Uterus (tissue), 4 donors: Measurements from ENCODE around the gene FHIT. TPM values are rescaled to one million over a fixed set of nuclear protein-coding genes. Genes with fewer than 3 reads are reported as not detected.

ENCODE experiments used
- DNase-seq, 2 donors: peaks; one replicate each; pipeline ENCODE4 v3.0.0-alpha.2; 2019 to 2020
- H3K27ac ChIP-seq, 2 donors: fragments of 200-600 bp; sonication (generic); 1 replicate in 1 of 2; 2 replicates in 1 of 2; pipeline ENCODE4 v1.5.1; 2016 to 2018
- H3K27me3 ChIP-seq, 2 donors: fragments of 200-600 bp; sonication (generic); one replicate each; pipeline ENCODE4 v1.5.1; 2018 to 2019; ENCODE audit warnings: control low read depth in 1 of 2
- H3K36me3 ChIP-seq, 2 donors: fragments of 200-600 bp; sonication (generic); one replicate each; pipeline ENCODE4 v1.5.1; 2019; ENCODE audit warnings: control low read depth in 1 of 2
- H3K4me1 ChIP-seq, 2 donors: fragments of 200-600 bp; sonication (generic); one replicate each; pipeline ENCODE4 v1.5.1; 2018 to 2019; ENCODE audit warnings: control low read depth in 1 of 2
- H3K4me3 ChIP-seq, 2 donors: fragments of 200-600 bp; sonication (generic); 1 replicate in 1 of 2; 2 replicates in 1 of 2; pipeline ENCODE4 v1.5.1; 2018 to 2019; ENCODE audit warnings: mild to moderate bottlenecking in 1 of 2
- H3K9me3 ChIP-seq, 2 donors: fragments of 200-600 bp; sonication (generic); one replicate each; pipeline ENCODE4 v1.5.1; 2019; ENCODE audit warnings: control low read depth in 1 of 2
- CTCF ChIP-seq, 4 experiments: fragments of 200-600 bp in 2 of 4; fragments of 450-650 bp in 2 of 4; sonication (generic) in 2 of 4; IDR thresholded peaks; one replicate each; pipeline ENCODE4 v1.5.1; 2016 to 2019; ENCODE audit warnings: antibody characterized with exemption in 4 of 4, mild to moderate bottlenecking in 2 of 4, moderate library complexity in 1 of 4
- POLR2A ChIP-seq, 2 donors: fragments of 450-650 bp; IDR thresholded peaks; one replicate each; pipeline ENCODE4 v1.6.1; 2016; ENCODE audit warnings: antibody characterized with exemption in 2 of 2, mild to moderate bottlenecking in 1 of 2, moderate library complexity in 1 of 2
- intact Hi-C: fragments of 100-400 bp; cut with DNase I; formaldehyde crosslinking; loops from one replicate; pipeline ENCODE4 v1.15.1; 2023; ENCODE audit warnings: low total_unique reads
- microRNA-seq: library from miRNA; unstranded; fragments of <30 nt; microRNA quantifications from one replicate; pipeline ENCODE4, GENCODE V29; 2016; ENCODE audit warnings: borderline microRNAs expressed, borderline replicate concordance
- small RNA-seq: library from RNA; depleted of rRNA; stranded (forward); fragments of <200 nt; gene quantifications from one replicate; pipeline ENCODE3, GENCODE V24; 2016
- total RNA-seq, 4 donors: library from RNA; depleted of rRNA in 3 of 4; stranded (reverse); fragments of >200 nt in 3 of 4; gene quantifications; one replicate each; pipeline versions ENCODE4 v1.1.0 to v1.2.4, GENCODE V29; 2014 to 2023
- donor health status: DM: yes; HTN: yes; CAD: no.

Gene FHIT
- total RNA-seq, 4 donors from 2014 or later, result 1.3 to 15.2 (median 7.3) TPM

GRCh38 chr3:59704292-59704691 lies 1547.0 kb downstream of the FHIT start:
- Histone ChIP-seq H3K9me3 (no peaks in the 10 kb centered on the region), H3K36me3 (no peaks in the 10 kb centered on the region), H3K27ac (no peak overlapping the region), H3K4me3 (no peak overlapping the region), H3K4me1 (no peaks in the 10 kb centered on the region), H3K27me3 (no peaks in the 10 kb centered on the region)
- TF ChIP-seq CTCF (IDR thresholded peaks at IDR 0.05) (no peak), POLR2A (IDR thresholded peaks at IDR 0.05) (no peak)
- no peak for DNase-seq
- intact Hi-C loops, result no loop called here

- intact Hi-C loops, result no loop called here
- Histone ChIP-seq H3K36me3 (no peaks in the 10 kb centered on the region), H3K4me3 (no peak overlapping the region), H3K9me3 (no peaks in the 10 kb centered on the region), H3K27ac (no peak overlapping the region), H3K27me3 (no peaks in the 10 kb centered on the region), H3K4me1 (no peaks in the 10 kb centered on the region)
- no peak for DNase-seq
- TF ChIP-seq CTCF (IDR thresholded peaks at IDR 0.05) (no peak), POLR2A (IDR thresholded peaks at IDR 0.05) (no peak)
These were observed 1551.5 kb downstream of the FHIT start for GRCh38 chr3:59699648-59700320.

Small RNA genes lying within 50 kb of the gene (microRNA-seq; reads per million reads assigned to microRNA genes)
- gene MIR548BB, result not detected

Small RNA genes lying within 50 kb of the gene (small RNA-seq; reads per million reads assigned to genes)
- not detected for gene MIR548BB
- gene RF00012, result not detected
